Measurements from ENCODE around the gene VCP.

The VCP gene

DNA sequence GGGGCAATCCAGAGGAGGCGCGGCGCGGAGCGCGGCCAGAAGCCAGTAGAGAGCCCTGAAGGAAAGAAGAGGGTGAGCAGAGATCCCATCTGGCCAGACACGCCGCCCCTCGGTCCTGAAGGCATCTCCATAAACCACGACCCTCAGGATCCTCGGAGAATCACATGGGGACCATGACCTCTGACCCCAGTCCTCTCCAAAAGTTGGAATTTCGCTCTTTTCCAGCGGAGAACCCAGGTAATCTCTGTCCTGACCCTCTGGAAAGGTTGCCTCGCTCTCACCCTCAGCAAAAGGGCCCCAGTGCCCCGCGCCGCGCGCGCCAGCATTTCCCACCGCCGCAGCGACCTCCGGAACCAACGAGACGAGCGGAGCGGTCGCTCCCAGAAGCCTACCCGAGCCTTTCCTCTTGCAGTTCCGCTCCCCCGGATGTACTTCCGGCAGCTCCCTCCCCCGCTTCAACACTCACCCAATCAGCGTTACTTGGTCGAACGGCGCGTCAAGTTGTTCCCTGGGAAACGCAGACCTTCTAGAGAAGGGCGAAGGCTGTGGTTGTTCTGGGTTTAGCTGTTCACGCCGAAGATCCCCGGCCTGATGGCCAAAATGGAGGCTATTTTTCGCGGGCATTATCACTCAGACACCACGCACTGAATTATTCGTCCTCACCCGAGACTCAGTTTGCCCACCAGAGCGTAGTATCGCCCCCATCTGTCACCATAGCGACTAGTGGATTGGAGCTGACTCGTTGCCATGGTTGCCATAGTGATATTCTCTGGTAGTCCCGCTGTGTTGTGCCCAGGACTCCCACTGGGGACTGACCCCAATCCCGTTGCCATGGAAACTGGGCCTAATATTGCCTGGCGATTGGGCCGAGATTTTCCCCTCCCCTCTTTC, 30.6 kb upstream of the VCP start, which contains the start of gene STOML2:
Gene STOML2 (minus strand): TSS at position 363 of the 891 bp plus-strand sequence. CDS start 37 bp downstream, at position 326.
- peak; percentile 86 for DNase-seq

DNA sequence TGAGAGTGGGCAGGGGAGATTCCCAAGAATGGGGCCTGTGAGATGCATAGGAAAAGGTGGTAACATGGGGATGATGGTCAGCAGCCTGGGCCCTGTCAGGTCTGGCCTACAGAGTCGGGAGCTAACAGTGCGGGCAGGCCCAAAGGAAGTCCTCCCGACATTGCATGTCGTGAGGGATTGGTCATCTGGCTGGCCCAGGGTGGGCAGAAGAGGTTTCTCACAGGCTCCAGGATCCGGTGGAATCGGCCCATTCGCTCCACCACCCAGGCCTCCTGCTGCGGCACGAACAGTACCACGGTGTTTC, 30.0 kb upstream of the VCP start:
- DNase-seq = no peak

- no peak for DNase-seq
Observed at GRCh38 chr9:35097573-35097972, 25.1 kb upstream of the VCP start.

GRCh38 chr9:35096035-35096849, 23.8 kb upstream of the VCP start, which contains the start of gene PIGO:
TSS of gene PIGO (minus strand) at chr9:35096591. CDS start at chr9:35095565, 1,026 bp downstream.
- DNase-seq = peak; percentile 36

DNA sequence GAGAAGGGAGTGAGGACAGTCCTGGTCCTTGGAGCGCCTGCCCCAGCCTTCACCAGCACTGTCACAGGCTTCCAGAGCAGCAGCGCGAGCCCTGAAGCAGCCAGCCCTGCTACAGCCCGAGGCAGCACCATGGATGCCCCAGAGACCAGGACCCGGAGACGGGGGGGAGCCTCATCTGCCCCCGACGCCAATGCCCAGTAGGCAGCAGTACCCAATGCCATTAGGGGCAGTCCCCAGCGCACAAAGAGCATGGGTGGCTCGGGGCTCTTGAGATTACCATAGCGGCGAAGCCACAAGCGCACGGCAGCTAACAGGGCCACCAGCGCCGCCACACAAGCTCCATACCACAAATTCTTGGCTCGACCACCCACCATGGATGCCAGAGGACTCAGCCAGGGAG, 19.1 kb upstream of the VCP start:
- DNase-seq = no peak

- no peak for DNase-seq
Observed at GRCh38 chr9:35089434-35089833, 17.0 kb upstream of the VCP start.

- DNase-seq = no peak
Observed at GRCh38 chr9:35085078-35085477, 12.7 kb upstream of the VCP start.

DNA sequence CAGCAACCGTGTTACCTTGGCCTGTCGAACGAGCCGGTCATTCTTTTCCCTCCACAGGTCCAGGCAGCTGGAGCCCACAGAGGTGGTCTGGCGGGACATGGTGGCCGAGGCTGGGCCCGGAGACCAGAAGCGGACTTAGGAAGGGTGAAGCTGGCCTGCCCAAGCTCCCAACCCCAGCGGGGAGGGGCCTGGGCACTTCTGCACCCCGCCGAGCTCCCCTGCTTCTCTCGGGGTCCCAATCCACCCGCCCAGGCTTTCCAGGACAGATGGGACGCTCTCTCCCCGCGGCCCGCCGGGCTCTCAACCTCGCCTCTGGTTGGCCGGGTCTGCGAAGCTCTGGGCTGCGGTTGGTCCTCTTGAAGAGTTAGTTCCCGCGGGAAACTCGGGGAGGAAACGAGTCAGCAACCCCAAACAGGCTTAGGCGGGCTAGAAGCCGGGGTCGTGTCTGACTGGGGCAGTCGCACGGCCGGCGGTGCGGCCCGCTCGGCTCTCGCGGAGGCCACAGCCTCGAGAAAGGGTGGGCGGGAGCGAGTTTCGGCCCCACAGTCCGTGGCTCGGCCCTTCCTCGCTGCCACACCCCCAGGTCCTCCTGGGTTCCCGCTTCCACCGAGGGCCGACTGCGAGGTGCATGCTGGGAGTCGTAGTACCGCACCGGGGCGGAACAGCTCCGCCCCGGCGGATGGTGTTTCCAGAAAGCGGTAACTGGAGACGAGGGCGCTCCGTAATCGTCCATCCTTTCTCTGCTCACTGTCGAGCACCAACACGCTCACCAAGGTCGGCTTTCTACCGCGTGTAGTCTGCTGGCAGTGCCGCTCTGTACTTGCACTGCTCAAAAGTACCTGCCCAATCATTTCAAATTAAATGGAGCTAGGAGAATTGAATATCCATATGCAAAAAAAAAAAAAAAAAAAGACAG, 7.3 kb upstream of the VCP start, which contains the start of gene FANCG:
Gene FANCG (minus strand): TSS at position 517 of the 916 bp plus-strand sequence. CDS start 418 bp downstream, at position 99.
- peak; percentile 78 for DNase-seq

GRCh38 chr9:35079041-35079425, 6.6 kb upstream of the VCP start:
- no peak for DNase-seq

DNA sequence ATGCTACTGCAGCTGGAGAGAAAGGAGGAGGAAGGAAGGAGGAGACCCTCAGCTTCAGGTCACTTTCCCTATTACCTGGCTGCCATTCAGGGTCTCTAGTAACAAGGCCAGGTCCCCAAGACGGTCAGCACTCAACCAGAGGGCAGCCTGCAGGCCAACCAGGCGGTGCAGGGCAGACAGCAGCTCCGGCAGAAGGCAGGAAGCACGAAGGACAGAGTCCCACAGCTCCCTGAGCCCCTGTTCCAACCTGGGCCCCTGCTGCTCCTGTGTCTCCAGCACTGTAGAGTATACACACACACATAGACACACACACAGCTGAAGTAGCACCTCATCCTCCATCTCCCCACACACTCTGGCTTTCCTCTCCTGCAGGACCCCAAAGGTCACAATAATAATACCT, 5.6 kb upstream of the VCP start:
- DNase-seq = no peak

GRCh38 chr9:35076848-35077247, 4.4 kb upstream of the VCP start:
- DNase-seq = no peak

- DNase-seq = no peak
Observed at GRCh38 chr9:35075358-35075757, 2.9 kb upstream of the VCP start.

DNA sequence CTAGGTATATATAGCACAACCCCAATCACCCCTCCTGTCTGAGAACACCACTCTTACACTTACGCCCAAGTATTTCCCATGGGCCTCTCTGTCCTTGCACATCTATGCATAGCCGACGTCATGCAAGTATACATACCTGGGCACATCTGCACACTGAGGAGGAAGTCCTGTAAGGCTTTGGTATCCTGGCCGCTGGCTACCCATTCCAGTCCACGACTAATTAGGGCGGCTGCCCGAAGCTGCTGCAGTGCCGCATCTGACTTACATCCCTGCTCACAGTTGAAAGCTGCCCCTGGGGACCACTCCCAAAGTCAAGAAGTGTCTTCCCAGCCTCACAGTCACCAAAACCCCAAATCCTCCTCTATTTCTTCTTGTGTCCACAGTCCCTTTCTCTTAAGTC, 2.4 kb upstream of the VCP start:
- no peak for DNase-seq

DNA sequence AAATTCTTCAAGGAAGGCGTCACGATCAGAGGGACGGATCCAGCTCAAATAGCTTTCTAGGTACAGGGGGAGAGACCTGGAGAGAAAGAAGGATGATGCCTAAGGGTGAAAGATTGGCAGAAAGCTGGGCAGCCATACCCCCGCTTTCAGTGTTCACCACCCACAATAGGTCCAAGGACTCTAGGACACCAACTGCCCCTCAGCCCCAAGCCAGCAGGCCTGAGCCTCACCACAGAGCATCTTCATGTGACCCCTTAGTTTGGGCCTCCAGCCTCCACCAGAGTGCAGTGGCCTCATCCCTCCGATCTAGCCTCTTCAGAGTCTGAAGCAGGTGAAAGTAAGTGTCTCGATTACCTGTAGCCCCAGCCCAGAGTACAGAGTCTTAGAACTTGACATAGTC, 1.7 kb upstream of the VCP start:
- DNase-seq = no peak

DNA sequence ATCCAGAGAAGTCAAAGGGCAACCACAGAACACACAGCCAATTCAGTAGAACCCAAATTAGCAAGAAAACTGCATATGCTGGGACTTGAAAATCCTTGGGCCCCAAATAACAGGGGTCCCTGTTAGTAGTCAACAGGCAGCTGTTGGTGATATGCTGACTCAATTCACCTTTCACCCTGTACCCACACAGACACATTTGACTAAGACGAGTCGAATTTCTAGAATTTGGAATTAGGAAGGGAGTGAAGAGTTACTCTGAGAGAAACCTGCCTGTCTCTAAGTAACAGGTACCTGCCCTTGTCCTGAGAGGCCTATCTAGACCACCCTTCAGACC, 821 bp upstream of the VCP start:
- DNase-seq = no peak

DNA sequence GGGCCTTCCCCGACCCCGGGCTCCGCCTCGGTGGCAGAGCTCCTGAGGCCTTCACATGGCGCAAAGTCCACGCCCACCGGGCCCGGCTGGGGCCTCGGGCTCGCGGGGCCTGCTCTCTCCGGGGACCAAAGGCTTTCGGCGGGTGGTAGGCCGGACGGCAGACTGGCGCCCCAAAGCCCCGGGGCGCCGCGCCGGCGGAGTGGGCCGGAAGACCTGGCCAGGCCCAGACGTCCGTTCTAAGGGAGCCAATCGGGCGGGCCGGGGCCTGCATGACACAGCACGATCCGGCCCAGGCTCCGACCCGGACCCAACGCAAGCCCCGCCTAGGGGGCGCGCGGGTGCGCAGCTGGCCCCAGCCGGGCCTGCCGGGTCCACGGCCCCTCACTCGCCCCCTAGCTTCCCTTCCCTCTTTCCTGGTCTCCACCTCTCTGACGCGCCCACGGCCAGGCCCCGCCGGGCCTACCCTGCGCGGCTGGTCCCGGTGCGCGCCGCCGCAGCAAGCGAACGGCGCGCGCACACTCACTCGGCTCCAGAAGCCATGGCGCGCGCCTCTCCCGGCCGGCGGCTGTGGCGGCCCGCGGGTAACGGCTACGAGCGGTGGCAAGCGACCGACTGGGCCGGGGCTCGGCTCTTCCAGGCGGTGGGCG, 488 bp downstream of the VCP start:
- no peak for DNase-seq

DNA sequence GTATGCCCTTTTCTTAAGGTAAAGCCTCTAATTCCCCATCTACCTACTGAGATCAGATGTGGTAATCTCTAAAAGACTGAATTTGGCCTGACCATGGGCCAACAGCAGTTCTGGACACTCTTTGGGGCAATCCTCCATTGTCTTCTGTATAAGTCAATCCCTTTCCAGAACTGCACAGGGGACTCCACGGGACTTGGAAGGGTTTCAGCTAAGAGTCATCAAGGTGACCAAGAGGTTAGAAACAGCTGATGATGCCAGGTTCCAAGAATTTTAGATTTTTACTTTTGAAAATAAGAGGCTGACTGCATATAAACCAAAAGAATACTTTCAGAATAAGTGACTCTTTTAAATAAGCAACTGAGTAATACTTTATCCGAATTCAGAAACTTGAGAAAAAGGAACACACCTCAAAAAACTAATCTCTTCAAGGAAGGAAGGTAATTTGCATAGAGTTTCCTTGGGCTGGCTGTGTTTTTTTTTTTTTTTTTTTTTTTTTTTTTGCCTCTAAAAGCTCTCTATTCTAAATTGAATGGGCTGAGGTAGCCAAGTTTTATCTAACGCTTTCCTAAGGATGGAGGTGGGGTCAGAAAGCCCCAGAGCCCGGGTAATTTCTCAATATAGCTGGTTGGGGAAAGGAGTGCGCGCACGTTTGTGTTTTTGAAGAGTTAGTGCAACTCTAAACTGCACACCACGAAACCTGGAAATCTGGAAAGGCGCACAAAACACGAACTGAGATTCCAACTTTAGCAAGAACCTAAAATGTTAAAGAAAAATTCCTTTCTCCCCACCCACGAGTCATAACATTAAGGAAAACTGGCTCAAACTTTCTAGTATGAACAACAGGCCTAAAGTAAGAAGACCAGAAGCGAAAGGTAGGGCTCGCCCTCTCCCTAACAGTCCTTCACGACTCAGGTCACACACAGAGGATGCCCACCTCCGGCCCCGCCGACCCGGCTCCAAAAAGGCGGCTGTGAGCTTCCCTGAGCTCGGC, 1.3 kb downstream of the VCP start:
- no peak for DNase-seq

DNA sequence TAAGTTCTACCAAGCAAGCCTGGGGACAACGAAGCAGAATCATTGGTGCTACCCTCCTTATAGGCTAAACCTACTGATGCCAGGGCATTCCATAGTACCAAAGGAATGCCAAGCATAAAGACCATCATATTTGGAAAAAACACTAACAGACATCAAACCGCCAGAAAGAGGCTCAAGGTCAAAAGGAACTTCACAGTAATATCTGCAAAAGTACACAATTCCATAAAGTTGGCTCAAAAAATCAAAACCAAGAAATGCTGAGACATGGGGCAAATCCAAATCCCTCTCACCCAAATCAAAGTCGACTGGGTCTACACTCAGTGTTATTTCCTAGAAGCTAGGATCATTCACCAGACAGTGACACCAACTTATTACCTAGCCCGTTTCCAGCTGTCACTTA, 3.4 kb downstream of the VCP start:
- no peak for DNase-seq

GRCh38 chr9:35067056-35067455, 5.4 kb downstream of the VCP start:
- no peak for DNase-seq

DNA sequence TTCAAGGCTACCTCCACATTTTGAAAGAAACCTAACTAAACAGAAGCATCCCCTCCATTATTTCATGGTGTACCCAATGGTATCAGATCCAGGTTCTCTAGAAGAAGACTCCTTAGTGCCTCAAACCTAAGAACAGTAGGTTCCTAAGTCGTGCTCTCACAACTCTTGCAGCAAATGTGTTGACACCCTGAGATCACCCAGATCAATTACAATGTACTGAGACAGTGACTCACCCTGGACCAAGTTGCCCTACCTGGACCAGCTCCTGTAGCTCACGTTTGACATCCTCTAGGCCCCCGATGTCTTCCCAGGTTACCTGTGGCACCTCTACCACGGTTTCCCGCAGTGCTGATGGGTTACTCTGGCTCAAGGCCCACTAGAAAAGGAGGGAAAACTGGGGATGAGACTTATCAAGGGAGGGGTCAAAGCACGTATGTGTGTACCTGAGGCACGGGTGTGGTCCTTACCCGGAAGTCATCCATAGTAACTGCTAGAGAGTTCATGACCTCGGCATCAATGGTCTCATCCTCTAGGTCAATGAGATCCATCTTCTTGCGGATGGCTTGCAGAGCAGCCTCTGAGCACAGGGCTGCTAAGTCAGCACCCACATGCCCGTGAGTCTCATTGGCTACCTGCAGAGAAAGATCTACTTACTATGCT, 11.7 kb downstream of the VCP start:
- DNase-seq = no peak

DNA sequence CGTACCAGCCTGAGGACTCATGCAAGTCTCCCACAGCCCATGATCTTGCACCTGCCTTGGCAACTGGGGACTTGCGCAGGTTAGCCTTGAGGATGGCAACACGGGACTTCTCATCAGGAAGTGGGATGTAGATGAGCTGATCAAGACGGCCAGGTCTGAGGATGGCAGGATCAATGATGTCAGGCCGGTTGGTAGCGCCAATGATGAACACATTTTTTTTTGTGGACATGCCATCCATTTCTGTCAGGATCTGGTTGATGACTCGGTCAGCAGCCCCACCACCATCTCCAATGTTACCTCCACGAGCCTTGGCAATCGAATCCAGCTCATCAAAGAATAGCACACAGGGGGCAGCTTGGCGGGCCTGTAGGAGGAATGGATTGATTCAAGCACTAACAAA, 13.0 kb downstream of the VCP start:
- DNase-seq = no peak

Measured in NCI-H524 treated with DMSO at 0.1 percent for 48 hours (cell line).